Melanocyte of skin (primary cell): ENCODE measurements around the gene FPGT. TPM values are rescaled to one million over a fixed set of nuclear protein-coding genes. Genes with fewer than 3 reads are reported as not detected.

ENCODE experiments used
- total RNA-seq, 2 donors: library from RNA; depleted of rRNA; stranded (reverse); fragments of >200 nt; gene quantifications; 2 replicates each; pipeline ENCODE4 v1.2.3, GENCODE V29; 2012

The FPGT gene
- total RNA-seq = 10 to 100 TPM; 17.6 to 21.6 TPM

DNA sequence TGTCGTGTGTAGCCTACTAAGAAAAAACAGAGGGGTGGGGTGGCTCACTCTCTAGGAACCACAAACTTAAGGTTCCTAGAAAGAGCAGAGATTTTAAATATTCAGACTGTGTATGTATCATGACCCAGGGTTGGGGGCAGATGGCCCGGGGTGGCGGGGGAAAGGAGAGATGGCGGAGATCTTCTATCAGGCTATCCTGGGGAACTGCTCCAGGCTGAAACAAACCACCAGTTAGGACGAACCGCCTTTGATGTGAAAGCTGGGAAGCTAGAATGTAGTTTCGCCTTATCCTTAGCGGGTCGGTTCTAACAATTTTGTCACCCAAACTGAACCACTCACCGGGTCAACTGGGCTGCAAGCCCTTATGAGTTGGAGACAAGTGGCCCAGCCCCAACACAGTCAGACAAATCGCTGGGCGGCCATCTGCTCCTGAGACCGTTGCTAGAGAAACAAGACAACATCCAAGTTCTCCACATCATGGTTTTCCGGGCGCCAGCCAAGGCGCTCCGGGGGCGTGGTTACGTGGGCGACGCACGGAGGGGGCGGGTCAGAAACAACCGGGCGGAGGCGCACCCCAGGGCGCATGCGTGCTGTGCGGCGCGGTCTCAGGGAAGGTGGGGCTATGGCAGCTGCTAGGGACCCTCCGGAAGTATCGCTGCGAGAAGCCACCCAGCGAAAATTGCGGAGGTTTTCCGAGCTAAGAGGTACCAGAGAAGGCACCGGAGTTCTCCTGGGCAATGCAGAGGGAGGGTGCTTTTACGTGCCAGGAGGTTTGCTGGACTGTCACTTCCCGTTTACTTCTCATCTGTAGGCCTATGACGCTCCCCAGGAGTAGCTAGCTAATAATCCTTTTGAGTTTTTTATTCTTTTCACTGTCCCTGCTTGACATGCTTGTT, at the start of gene FPGT, which contains the start of gene LRRIQ3:
FPGT (plus strand) TSS at position 586 of the 896 bp plus-strand sequence; CDS start at position 623, 37 bp downstream.
LRRIQ3 (minus strand) TSS at position 520 of the 896 bp plus-strand sequence. CDS start 14,492 bp downstream, outside the sequence.

DNA sequence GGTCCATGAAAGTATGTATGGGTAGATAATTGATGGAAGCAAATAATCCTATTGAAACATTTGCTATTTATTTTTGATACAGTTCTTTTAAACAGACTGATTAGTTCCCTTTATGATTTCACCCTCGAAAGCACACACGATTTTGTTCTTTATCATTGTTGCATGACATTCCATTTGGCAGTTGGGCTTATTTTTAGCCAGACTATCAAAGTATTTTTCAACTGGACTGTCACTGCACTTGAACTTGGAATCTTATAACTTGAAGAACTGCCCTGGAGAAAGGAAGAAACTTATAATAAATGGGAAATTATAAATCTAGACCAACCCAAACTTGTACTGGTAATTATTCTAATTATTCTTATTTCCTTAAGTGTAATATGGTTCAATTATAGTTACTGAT, 37.1 kb downstream of the FPGT start, which contains the start of gene TNNI3K:
TNNI3K (plus strand) TSS at position 235 of the 400 bp plus-strand sequence; CDS start at position 300, 65 bp downstream.

Other genes starting within 250 kb of the FPGT start
- 1 to 10 TPM; 1.7 to 3.0 TPM for gene LRRIQ3, start 66 bp upstream of the FPGT start, total RNA-seq
- under 1 TPM in 1 of 2 donors, not detected in 1; under 0.01 TPM for gene TNNI3K, start 37.1 kb downstream of the FPGT start, total RNA-seq